WTC11 (cell line): ENCODE data around the gene NCKAP5.

Experiments used
- CBFB ChIP-seq: sonication (generic); formaldehyde crosslinking; IDR thresholded peaks from 2 replicates; pipeline ENCODE4 v1.8.1; 2022; ENCODE audit warnings: mild to moderate bottlenecking, low read depth, missing genetic modification reagents
- ESRRA ChIP-seq: sonication (generic); formaldehyde crosslinking; IDR thresholded peaks from 2 replicates; pipeline ENCODE4 v1.8.1; 2022; ENCODE audit warnings: mild to moderate bottlenecking, missing genetic modification reagents, borderline replicate concordance
- ETV6 ChIP-seq: sonication (generic); formaldehyde crosslinking; IDR thresholded peaks from 2 replicates; pipeline ENCODE4 v1.8.1; 2022; ENCODE audit warnings: mild to moderate bottlenecking, missing genetic modification reagents
- HMGA2 ChIP-seq: fragments of 250-450 bp; sonication (Bioruptor Pico); IDR thresholded peaks from 2 replicates; pipeline ENCODE4 v1.4.0; 2021; ENCODE audit warnings: mild to moderate bottlenecking, moderate library complexity
- JUN ChIP-seq: sonication (generic); formaldehyde crosslinking; IDR thresholded peaks from 2 replicates; pipeline ENCODE4 v1.8.0; 2023; ENCODE audit warnings: mild to moderate bottlenecking, missing genetic modification reagents
- MXD4 ChIP-seq: fragments of 250-450 bp; sonication (Bioruptor Pico); IDR thresholded peaks from 2 replicates; pipeline ENCODE4 v1.8.0; 2021; ENCODE audit warnings: mild to moderate bottlenecking, moderate library complexity, borderline replicate concordance
- NR1H2 ChIP-seq: sonication (generic); formaldehyde crosslinking; IDR thresholded peaks from 2 replicates; pipeline ENCODE4 v1.9.0; 2021; ENCODE audit warnings: mild to moderate bottlenecking, moderate library complexity, missing genetic modification reagents
- TCF7 ChIP-seq: sonication (generic); formaldehyde crosslinking; IDR thresholded peaks from 2 replicates; pipeline ENCODE4 v1.8.0; 2022; ENCODE audit warnings: mild to moderate bottlenecking, low read depth, missing genetic modification reagents, moderate library complexity
- ZNF138 ChIP-seq: sonication (generic); formaldehyde crosslinking; conservative IDR thresholded peaks from 2 replicates; pipeline ENCODE4 v1.8.1; 2022; ENCODE audit warnings: mild to moderate bottlenecking, moderate library complexity, missing genetic modification reagents
- TF ChIP-seq, protein P1 (sequence below): sonication (generic); formaldehyde crosslinking; IDR thresholded peaks from 2 replicates; pipeline ENCODE4 v1.8.0; 2022; ENCODE audit warnings: mild to moderate bottlenecking, missing genetic modification reagents
- TF ChIP-seq, protein P2 (sequence below): sonication (generic); formaldehyde crosslinking; IDR thresholded peaks from 2 replicates; pipeline ENCODE4 v1.8.0; 2022; ENCODE audit warnings: mild to moderate bottlenecking, missing genetic modification reagents
- TF ChIP-seq, protein P3 (sequence below): fragments of 200-600 bp; IDR thresholded peaks from 2 replicates; pipeline ENCODE4 v1.8.0; 2022; ENCODE audit warnings: antibody characterized with exemption
- TF ChIP-seq, protein P4 (sequence below): sonication (generic); formaldehyde crosslinking; IDR thresholded peaks from 2 replicates; pipeline ENCODE4 v1.8.1; 2022; ENCODE audit warnings: low read depth, mild to moderate bottlenecking, moderate library complexity, missing genetic modification reagents, borderline replicate concordance
- TF ChIP-seq, protein P5 (sequence below): sonication (generic); formaldehyde crosslinking; IDR thresholded peaks from 2 replicates; pipeline ENCODE4 v1.8.0; 2023; ENCODE audit warnings: missing genetic modification reagents, mild to moderate bottlenecking, borderline replicate concordance

- TF ChIP-seq, protein P1, sequence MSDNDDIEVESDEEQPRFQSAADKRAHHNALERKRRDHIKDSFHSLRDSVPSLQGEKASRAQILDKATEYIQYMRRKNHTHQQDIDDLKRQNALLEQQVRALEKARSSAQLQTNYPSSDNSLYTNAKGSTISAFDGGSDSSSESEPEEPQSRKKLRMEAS (CRISPR knock-in tag), result no peak
- TF ChIP-seq, protein P2, sequence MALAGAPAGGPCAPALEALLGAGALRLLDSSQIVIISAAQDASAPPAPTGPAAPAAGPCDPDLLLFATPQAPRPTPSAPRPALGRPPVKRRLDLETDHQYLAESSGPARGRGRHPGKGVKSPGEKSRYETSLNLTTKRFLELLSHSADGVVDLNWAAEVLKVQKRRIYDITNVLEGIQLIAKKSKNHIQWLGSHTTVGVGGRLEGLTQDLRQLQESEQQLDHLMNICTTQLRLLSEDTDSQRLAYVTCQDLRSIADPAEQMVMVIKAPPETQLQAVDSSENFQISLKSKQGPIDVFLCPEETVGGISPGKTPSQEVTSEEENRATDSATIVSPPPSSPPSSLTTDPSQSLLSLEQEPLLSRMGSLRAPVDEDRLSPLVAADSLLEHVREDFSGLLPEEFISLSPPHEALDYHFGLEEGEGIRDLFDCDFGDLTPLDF (CRISPR knock-in tag), result no peak
- TF ChIP-seq, protein P3, sequence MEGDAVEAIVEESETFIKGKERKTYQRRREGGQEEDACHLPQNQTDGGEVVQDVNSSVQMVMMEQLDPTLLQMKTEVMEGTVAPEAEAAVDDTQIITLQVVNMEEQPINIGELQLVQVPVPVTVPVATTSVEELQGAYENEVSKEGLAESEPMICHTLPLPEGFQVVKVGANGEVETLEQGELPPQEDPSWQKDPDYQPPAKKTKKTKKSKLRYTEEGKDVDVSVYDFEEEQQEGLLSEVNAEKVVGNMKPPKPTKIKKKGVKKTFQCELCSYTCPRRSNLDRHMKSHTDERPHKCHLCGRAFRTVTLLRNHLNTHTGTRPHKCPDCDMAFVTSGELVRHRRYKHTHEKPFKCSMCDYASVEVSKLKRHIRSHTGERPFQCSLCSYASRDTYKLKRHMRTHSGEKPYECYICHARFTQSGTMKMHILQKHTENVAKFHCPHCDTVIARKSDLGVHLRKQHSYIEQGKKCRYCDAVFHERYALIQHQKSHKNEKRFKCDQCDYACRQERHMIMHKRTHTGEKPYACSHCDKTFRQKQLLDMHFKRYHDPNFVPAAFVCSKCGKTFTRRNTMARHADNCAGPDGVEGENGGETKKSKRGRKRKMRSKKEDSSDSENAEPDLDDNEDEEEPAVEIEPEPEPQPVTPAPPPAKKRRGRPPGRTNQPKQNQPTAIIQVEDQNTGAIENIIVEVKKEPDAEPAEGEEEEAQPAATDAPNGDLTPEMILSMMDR, result no peak
- TF ChIP-seq ESRRA (CRISPR knock-in tag) (no peak), TCF7 (no peak), JUN (CRISPR knock-in tag) (no peak), MXD4 (CRISPR knock-in tag) (no peak), CBFB (no peak), NR1H2 (CRISPR knock-in tag) (no peak), HMGA2 (no peak), ETV6 (CRISPR knock-in tag) (no peak), ZNF138 (CRISPR knock-in tag) (no peak)
- TF ChIP-seq, protein P4, sequence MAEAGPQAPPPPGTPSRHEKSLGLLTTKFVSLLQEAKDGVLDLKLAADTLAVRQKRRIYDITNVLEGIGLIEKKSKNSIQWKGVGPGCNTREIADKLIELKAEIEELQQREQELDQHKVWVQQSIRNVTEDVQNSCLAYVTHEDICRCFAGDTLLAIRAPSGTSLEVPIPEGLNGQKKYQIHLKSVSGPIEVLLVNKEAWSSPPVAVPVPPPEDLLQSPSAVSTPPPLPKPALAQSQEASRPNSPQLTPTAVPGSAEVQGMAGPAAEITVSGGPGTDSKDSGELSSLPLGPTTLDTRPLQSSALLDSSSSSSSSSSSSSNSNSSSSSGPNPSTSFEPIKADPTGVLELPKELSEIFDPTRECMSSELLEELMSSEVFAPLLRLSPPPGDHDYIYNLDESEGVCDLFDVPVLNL (CRISPR knock-in tag), result no peak
- TF ChIP-seq, protein P5, sequence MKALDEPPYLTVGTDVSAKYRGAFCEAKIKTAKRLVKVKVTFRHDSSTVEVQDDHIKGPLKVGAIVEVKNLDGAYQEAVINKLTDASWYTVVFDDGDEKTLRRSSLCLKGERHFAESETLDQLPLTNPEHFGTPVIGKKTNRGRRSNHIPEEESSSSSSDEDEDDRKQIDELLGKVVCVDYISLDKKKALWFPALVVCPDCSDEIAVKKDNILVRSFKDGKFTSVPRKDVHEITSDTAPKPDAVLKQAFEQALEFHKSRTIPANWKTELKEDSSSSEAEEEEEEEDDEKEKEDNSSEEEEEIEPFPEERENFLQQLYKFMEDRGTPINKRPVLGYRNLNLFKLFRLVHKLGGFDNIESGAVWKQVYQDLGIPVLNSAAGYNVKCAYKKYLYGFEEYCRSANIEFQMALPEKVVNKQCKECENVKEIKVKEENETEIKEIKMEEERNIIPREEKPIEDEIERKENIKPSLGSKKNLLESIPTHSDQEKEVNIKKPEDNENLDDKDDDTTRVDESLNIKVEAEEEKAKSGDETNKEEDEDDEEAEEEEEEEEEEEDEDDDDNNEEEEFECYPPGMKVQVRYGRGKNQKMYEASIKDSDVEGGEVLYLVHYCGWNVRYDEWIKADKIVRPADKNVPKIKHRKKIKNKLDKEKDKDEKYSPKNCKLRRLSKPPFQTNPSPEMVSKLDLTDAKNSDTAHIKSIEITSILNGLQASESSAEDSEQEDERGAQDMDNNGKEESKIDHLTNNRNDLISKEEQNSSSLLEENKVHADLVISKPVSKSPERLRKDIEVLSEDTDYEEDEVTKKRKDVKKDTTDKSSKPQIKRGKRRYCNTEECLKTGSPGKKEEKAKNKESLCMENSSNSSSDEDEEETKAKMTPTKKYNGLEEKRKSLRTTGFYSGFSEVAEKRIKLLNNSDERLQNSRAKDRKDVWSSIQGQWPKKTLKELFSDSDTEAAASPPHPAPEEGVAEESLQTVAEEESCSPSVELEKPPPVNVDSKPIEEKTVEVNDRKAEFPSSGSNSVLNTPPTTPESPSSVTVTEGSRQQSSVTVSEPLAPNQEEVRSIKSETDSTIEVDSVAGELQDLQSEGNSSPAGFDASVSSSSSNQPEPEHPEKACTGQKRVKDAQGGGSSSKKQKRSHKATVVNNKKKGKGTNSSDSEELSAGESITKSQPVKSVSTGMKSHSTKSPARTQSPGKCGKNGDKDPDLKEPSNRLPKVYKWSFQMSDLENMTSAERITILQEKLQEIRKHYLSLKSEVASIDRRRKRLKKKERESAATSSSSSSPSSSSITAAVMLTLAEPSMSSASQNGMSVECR (CRISPR knock-in tag), result no peak
Measured at GRCh38 chr2:133484784-133485183, 83.5 kb downstream of the NCKAP5 start.
